HG03103 (cell line): ENCODE data around the gene C3orf33.
"Not testable (repeated sequence)": the region's sequence is repeated elsewhere in the genome, so short reads cannot be mapped to it uniquely, and the experiment has no call there.

Experiments used
- ATAC-seq: cut with Tn5 transposase; IDR thresholded peaks from one replicate; pipeline ENCODE4 v1.9.1; 2021; ENCODE audit warnings: low read depth; ENCODE audit not compliant: unreplicated experiment

The C3orf33 gene, protein sequence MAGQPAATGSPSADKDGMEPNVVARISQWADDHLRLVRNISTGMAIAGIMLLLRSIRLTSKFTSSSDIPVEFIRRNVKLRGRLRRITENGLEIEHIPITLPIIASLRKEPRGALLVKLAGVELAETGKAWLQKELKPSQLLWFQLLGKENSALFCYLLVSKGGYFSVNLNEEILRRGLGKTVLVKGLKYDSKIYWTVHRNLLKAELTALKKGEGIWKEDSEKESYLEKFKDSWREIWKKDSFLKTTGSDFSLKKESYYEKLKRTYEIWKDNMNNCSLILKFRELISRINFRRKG

DNA sequence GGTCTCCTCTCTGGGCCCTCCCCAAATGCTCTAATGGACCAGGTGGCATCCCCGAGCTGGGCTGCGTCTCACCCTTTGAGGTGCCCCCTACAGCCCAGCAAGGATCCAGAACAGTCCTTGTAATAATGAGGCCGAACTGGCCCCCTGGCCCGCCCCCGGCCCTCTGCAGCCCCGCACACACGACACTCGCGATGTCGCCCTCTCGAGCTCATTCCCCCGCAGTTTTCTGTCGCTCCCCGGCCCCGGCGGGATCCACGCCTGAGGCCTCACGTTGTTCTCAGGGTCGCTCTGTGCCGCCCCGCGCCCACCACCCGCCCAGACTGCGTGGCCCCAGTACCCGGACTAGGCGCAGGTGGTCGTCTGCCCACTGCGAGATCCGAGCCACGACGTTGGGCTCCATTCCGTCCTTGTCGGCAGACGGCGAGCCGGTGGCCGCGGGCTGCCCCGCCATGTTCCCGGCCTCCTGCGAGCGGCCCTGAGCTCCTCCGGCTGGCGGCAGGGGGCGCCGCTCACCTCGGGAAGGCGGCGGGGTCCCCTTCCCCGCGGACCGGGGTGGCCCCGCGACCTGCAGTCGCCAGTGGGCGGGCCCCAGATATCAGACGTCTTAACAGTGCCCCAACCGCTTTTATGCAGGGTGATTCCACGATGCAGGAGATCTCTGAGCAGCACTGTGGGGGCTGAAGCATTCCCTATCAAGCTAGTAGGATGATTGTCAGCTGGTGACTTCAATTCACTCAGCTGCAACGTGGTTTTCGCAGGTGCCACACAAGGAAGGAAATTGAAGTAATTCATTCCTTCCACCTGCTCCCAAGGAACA is at the start of gene C3orf33:
Gene C3orf33 (minus strand): TSS at position 477 of the 817 bp plus-strand sequence. CDS start 26 bp downstream, at position 451.
- ATAC-seq, result peak; percentile 94

DNA sequence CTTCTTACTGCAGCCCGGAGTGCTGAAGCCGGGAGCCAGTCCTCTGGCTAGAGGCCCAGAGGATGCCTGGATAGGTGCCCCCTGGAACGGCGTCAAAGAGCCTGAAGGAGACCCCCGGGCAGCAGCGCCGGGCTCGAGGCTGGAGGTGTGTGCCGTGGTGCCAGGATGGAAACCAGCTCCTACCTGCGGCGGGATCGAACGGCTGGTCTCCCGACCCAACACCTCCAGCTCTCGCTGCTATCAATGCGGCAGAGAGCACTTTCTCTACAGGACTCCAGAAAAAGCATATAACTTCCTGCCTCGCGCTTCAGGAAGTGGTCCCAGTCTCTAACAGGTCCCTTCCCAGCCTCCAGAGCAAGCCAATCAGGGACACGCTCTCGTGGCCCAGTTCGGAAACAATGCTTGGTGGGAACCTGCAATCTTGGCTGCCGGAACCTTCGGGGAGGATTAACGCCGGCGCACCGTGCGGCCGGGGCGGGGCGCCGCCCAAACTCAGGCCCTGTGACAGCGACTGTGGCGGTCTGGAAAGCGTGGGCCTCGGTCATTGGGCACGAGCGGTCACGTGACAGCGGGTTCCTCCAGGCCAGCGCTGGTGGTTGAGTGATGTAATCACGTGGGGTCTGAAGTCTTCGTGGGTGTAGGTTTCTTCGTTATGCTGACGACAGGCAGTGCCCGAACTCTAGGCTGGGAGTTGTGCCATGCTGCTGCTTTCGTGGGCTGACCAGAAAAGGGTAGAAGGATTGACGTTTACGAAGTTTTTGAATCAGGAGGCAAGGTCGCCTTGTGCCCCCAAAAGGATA is 48.3 kb upstream of the C3orf33 start, which contains the start of gene SLC33A1:
Gene SLC33A1 (minus strand): TSS at position 287 of the 800 bp plus-strand sequence. CDS start 430 bp downstream, outside the sequence.
- peak; percentile 92 for ATAC-seq

DNA sequence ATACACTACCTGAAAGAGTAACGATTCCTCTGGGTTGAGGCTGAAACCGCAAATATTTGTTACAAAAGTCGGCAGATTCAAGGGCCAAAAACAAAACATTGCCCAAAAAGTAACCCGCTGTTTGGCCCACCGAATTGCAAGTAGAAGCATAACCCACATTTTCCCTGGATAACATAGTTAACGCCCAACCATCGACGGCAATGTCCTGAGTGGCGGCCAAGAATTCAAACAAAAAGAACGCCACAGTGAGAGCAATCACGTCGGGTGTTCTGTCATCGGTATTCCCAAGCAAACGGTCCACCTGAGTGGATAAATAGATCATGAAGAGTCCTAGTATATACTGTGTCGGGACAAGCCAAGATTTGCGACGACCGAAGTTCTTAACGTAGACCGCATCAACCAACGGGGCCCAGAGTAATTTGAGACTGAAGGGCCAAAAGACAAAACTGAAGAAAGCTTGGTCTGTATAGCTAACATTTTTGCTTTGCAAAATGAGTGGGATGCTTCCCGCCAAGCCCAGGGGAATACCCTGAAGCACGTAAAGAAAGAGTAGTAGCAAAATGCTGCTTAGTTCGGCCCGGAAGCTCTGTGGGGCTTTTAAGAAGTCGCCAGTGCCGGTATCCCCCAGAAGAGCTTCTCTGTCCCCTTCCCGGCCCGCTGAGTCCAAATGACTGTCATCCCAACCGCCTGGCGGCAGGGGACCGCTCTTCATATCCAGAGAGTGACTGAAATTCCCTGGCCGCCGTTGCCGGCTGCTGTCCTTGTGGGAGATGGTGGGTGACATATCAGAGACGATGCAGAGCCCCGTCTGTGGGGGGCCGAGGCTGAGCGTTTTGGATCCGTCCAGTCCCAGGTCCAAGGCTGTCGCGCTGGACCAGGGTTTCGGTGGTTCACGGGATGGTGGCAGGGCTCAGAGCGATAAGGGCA is 47.4 kb upstream of the C3orf33 start:
- ATAC-seq, result peak; percentile 1

DNA sequence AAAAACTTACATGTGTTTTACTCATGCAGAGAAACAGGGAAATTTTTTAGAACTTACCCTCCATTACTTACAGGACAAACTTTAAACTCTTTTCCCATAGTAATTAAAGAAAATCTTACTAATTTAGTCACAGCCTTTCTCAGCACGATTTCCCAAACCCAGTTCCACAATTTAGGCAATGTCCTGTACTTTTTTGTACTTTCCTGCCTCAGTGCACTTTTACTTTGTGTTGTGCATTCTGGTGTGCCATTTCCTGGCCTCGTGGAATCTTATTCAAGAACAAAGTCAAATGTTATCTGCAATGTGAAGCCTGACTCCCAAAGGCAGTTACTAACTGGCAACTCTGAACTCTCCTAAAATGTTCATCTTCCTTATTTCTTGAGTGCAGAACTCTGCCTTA is 46.3 kb upstream of the C3orf33 start:
- ATAC-seq, result no peak

DNA sequence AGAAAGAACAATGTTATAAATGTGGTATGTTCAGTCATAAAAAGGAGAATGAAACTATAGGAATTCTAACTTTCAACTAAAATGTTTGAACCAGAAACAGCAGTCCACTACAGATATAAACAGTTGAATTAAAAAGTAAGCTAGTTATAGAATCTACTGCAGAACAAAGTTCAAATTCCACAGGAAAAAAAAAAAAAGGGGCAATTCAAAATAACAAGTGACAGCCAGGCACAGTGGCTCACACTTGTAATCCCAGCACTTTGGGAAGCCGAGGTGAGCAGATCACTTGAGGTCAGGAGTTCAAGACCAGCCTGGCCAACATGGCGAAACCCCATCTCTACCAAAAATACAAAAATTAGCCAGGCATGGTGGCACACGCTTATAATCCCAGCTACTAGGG is 43.3 kb upstream of the C3orf33 start:
- ATAC-seq, result not testable (repeated sequence)

DNA sequence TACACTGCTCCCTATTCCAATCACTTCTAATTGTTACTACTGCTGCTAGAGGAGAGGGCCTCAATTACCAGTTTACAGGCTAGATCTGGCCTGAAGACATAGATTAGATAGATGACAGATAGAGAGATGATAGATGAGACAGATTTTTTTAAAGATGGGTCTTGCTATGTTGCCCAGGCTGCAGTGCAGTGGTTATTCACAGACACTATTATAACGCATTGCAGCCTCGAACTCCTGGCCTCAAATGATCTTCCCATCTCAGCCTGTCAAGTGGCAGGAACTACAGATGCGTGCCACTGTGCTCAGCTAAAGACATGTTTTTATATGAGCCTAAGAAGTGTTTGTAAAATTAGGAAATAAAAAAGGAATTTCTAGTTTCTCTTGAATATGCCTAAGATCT is 41.9 kb upstream of the C3orf33 start:
- ATAC-seq, result no peak

DNA sequence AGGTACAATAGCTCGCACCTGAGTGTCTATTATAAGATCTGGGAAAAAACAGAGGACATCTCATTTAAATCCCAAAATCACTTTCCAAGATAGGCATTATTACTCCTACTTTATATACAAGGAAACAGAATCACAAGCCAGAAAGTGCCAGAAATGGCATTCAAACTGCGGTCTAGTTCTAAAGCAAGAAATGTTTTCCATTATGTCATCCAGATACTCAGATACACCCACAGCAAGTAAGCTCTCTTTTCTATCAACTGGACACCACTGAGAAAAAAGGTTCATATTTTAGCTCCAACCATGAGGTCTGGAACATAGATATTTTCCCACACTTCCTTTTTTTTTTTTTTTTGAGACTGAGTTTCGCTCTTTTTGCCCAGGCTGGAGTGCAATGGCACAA is 40.0 kb upstream of the C3orf33 start:
- no peak for ATAC-seq

DNA sequence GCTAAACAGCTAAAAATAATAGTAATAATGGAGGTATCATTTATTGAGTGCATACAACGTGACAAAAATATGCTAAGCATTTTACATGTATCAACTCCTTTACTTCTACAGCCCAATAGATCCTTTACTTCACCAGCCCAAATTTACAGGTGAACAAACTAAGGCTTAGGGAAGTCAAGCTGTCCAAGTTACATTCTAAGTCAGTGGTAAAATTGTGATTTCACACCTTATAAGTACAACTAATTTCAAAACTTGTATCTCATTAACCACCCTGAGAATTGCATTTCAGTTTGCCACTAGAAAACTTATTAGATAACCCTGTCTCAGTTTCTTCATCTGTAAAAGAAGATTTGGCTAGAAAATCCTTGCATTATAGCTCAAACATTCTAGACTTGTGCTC is 37.5 kb upstream of the C3orf33 start:
- no peak for ATAC-seq

DNA sequence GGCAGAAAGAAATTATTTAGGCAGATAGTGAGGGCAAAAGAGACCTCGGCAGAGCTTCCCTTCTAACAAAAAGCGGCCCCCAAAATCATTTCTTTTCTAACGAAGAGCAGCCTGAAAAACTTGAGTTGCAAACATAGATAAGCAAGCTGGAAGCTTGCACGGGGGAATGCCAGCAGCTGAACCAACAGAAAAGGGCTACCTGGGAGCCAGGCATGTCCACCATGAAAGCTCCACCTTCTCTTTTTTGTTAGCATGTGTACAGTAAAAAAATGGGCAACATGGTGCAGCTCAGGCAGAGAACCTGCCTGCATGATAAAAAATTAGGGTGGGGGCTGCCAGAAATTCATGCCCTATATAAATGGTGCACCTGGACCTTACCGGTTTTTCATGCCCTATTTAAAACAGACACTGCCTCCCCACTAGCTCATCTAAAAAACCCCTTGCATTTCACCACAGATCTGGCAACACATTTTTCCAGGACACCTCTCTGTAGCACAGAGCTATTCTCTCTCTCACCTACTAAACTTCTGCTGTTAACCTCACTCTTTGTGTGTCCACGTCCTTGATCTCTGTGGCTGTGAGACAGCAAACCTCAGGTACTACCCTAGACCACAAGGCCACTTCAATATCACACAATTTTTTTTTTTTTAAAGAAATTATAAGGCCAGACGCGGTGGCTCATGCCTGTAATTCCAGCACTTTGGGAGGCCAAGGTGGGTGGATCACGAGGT is 29.4 kb upstream of the C3orf33 start:
- no peak for ATAC-seq

DNA sequence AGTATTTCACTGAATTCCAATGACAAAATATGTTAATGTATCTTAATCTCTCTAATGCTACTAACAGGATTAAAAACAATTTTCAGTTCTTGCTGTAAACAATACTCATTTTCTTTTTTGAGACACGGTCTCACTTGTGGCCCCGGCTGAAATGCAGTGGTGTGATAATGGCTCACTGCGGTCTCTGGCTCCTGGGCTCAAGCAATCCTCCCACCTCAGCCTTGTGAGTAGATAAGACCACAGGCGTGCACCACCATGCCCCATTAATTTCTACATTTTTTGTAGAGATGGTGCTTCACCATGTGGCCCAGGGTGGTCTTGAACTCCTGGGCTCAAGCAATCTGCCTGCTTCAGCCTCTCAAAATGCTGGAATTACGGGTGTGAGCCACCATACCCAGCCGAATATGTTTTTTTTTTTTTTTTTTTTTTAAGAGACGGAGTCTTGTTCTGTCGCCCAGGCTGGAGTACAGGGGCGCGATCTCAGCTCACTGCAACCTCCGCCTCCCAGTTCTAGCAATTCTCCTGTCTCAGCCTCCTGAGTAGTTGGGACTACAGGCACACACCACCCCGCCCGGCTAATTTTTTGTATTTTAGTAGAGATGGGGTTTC is 22.5 kb upstream of the C3orf33 start:
- ATAC-seq, result not testable (repeated sequence)

DNA sequence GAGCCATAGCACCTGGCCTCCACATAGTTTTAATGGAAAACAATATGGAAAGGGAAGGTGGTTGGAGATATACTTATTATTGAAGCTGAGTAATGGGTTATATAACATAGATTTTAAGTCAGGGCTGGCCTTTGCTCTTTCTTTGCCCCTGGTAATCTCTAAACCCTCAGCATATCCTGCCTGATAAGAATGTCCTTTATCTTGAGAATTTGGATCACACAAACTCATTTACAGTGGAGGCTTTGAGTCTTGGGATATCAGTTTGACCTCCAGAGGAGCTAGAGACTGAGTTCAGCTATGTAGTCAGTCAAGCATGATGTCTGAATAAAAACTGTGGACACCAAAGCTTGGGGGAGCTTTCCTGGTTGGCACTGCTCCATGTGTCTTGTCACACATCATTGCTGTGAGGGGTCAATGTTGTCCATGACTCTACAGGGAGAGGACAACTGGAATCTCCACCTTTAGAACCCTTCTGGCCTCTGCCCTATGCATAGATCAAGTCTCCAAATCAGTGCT is 9.0 kb upstream of the C3orf33 start:
- no peak for ATAC-seq

DNA sequence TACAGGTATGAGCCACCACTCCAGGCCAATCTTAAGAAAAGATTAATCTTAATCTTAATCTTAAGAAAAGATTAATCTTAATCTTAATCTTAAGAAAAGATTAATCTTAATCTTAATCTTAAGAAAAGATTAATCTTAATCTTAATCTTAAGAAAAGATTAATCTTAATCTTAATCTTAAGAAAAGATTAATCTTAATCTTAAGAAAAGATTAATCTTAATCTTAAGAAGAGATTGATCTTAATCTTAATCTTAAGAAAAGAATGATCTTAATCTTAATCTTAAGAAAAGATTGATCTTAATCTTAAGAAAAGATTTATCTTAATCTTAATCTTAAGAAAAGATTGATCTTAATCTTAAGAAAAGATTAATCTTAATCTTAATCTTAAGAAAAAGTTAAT is 7.1 kb upstream of the C3orf33 start:
- ATAC-seq, result not testable (repeated sequence)

DNA sequence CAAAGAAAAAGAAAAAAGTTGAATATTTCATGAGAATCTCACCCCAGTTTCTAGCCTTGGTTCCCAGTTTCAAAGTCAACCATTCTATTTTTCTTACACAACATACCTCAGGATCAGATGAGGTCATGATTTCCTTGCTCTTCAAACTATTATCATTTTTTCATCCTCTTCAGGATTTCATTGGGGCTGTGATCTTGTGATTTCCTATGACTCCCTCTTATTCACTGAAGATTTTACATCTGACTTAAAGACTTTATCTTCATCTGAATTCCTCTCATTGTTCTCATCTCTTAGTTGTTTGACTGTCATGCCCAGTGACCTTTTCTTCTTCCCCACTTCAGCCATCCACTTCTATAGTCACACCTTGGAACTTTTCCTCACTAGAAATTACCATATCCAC is 3.1 kb upstream of the C3orf33 start:
- no peak for ATAC-seq

DNA sequence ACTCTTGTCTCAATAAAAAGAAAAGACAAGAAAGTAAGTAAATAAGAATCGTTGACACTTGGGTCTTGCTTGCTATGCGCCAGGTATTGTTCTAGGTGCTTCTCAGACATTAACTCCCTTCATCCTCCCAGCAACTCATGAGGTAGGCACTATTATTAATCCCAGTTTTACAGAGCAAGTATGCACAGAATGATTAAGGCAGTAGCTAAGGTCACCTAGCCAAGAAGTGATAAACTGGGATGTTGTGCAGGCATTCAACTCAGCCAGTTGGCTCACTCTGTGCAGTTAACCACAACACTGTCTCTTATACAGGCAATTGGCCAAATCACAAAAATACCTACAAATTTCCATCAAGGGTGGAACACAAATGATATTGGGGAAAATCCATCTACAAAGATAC is 1.7 kb upstream of the C3orf33 start:
- no peak for ATAC-seq

DNA sequence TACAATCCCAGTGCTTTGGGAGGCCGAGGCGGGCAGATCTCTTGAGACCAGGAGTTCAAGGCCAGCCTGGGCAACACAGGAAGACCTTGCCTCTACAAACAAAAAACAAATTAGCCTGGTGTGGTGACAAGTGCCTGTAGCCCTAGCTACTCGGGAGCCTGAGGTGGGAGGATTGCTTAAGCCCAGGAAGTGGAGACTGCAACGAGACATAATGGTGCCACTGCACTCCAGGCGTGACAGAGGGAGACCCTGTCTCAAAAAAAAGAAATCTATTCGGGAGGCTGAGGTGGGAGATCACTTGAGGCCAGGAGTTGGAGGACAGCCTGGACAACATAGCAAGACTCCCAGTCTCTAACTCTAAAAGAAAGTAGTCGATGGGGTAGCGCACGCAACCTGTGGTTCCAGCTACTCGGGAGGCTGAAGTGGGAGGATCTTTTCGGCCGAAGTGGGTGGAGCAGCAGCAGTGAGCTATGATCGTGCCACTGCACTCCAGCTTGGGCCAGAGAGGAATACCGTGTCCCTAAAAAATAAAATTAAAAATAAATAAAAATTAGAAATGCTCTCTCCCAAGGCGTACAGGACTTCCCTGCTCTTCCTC is 775 bp downstream of the C3orf33 start:
- no peak for ATAC-seq

DNA sequence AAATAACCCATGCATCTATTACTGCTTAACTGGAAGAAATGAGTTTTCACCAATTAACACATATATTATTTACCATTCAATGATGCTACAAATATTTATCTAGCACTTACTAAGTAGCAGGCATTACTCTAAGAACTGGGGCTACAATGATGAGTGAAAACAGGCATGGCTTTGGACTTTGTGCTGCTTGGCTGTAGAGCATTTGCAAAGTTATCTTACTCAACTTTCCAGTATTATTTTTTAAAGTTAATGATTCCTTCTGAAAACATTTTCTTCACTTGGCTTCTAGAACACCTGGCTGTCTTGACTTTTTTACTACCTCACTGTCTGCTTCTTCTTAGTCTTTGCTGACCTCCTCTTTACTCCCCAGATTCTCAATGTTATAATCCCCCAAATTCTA is 1.8 kb downstream of the C3orf33 start:
- no peak for ATAC-seq

DNA sequence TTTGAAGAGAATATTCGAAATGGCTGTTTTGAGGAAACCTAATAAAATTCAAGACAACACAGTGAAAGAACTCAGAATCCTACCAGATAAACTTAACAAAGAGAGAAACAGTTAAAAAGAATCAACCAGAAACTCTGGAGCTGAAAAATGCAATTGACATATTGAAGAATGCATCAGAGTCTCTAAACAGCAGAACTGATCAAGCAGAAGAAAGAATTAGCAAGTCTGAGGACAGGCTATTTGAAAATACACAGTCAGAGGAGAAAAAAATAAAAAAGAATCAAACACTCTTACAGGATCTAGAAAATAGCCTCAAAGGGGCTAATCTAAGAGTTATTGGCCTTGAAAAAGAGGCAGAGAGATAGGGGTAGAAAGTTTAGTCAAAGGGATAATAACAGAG is 13.5 kb downstream of the C3orf33 start:
- ATAC-seq, result no peak

DNA sequence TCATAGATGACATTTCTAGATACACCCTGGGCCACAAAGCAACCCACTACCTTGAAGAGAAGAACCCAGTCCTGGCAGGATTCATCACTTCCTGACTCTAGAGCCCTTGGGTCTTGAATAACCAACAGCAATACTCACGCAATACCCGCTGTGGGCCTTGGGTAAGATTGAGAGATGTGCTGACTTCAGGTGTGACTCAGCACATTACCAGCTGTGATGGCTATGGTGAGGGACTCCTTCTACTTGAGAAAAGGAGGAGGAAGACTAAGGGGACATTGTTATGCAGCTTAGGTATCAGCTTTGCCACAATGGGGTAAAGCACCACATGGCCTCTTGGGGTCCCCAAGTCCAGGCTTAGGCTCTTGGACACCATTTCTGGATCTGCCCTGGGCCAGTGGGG is 14.9 kb downstream of the C3orf33 start:
- no peak for ATAC-seq
